Stimulated activated CD8-positive, alpha-beta memory T cell treated with anti-CD3 and anti-CD28 coated beads, Interleukin-2, amount 100 ng/mL, for 48 hours (primary cell): Measurements from ENCODE around the gene WWTR1.

Experiments used
- DNase-seq, 2 donors: peaks; one replicate each; pipeline ENCODE4 v3.0.0-alpha.2; 2020; ENCODE audit warnings: low read depth in 2 of 2

The WWTR1 gene

DNA sequence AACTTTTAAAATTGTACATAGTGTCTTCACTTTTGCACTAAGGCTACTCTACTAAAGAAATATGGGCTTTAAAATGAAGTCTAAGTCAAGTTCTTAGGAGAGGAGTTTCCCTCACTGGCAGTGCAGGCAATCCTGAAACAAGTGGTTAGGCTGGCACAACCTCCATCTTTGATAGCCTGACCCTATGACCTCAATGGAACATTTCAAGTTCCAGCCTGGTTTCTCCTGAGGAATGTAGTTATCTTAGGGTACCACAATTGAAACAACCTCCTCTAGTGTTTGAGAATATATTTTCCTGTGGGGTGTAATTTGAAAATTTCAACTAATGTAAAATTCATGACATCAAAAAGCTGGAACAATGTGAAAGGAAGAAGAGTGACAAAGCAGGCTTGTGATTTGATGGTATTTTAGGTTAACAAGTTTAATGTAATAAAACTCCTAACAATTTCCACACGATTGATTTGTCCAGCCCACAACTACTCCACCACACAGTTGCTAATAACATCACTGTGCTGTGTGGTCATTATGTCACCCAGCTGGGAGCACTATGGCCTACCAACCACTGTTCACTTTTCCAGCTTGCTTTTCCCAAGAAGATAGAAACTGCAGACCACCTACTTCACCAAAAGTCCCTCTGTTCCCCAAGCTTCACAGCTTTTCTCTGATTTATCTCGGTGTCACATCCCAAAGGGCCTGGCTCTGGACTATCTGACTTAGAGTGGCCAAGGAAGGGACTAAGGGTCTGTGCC lies 1.8 kb downstream of the WWTR1 start:
- DNase-seq: no peak

DNA sequence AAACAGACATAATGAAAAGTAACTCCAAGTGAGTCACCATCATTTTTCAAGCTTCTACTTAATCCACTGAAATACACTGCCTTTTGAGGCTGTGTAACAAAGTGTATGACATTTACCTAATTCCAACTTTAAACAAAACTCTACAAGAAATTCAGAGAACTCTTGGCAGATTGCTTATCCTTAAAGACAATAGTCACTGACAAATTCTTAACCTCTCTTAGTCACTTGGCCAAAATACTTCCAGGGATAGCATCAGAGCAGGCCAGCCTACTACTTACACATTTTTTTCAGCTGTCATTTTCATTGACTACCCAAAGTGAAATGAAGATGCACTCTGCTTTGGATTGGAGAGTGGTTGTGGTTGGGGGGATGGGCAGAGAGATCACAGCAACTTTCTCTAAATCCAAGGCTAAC lies 3.6 kb downstream of the WWTR1 start:
- no peak for DNase-seq

DNA sequence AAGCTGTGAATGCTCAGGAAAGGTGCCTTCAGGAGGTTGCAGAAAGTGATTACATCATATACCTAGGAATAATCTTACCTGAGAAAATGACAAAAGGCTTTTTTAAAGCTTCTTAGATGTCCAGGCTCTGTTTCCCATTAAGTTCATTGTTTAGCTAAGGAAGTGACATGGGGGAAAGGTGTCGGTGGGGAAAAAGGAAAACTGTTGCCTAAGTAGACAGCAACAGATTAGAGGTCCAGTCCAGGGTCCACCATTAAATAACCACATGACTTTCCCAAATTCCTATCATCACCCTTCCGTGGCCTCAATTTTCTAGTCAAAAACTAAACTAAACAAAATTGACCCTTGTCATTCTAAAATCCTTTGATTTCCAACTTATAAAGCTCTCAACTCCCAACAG lies 4.3 kb downstream of the WWTR1 start:
- DNase-seq: no peak

DNA sequence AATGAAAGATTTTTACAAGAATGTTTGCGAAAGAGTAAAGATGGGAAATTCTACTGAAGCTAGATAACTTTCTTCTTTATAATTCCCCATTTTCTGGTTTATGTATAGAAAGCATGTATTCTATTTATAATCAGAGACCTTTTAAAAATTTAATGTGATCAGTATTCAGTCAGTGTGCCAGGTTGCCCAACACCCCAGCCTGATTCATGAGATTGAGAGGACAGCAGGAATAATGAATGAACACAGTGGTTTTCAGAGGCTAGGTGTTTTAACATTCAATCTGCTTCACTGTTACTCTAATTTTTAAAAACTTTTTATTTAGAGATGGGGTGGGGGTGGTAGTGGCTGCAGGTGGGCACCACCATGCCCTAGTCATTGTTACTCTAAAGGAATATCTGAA lies 4.7 kb downstream of the WWTR1 start:
- DNase-seq: no peak

DNA sequence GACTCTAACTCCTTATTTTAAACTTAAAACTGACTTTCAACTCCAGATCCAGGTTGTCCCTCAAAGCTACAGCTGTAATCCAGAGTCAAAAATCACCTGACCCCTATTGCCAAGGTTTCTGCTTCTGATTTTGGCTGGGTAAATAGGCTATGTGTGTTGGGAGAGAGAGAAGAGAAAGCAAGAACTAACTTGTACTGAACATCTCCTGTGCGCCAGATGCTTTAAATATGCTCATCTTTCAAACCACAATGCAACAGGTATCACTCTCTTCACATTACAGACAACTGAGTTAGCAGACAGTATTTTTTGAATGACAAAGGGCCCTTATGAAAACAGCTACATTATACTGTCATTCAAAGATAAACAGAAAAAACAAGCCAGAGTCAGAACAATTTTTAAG lies 7.0 kb downstream of the WWTR1 start:
- DNase-seq: no peak

- DNase-seq: no peak
Measured at GRCh38 chr3:149648525-149648924, 9.3 kb downstream of the WWTR1 start.

GRCh38 chr3:149647812-149648211 lies 10.0 kb downstream of the WWTR1 start:
- DNase-seq: no peak

- no peak for DNase-seq
Measured at GRCh38 chr3:149647285-149647684, 10.5 kb downstream of the WWTR1 start.

DNA sequence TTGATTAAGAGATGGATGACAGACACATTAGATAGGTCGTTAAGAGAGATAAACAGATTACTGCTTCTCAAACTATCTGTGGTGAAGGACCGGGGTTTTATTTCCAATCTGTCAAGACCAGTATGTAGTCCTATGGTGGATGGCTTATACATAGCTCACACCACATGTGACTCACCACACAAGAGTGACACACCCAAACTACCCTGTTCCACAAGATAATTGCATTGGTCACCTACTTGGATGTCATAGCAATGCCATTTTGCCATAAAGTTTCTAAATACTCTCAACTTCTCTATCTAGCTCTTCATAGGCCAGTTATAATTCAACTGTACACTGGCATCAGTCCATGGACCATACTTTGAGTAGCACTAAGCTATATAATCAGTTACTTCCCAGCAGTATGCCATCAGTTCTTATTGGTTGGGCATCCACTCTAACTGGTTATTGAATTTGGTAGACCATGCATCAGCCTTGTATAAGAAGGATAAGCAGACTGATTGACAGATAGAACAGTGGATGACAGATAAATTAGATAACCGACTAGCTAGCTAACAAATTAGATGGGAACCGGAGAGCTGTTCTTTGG lies 11.6 kb downstream of the WWTR1 start:
- DNase-seq: no peak

DNA sequence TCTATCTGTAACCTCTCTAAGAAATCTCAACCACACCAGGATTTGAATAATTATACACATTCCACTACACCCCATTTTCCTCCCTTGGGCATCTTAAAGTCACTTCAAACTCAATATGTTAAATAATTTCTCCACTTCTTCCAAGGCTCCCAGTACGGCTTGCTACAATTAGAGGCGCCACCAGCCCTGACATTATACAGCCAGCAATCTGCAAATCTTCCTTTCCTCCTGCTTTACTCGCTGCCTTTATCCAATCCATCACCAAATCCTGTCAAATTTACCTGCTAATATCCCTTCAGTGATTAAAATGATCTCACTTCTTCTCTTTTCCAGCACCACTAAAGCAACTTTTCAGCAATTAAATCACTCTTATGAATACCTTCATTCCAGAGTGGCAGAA lies 13.9 kb downstream of the WWTR1 start:
- no peak for DNase-seq

DNA sequence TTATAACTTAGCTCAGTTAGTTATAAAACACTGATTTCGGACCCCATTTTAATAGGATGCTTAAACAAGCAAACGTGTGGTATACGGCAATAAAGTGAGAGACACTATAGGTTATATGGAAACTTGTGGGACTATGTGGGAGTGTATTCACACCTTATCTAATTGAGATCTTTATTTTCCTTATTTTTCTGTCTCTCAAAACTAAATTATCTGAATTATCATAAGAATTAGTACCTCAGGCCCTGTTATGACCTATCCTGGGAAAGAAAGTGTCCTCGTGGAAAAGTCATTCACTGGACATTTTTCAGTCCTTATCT lies 14.4 kb downstream of the WWTR1 start:
- no peak for DNase-seq

- DNase-seq: no peak
Measured at GRCh38 chr3:149640976-149641728, 16.7 kb downstream of the WWTR1 start.

GRCh38 chr3:149639093-149639486 lies 18.7 kb downstream of the WWTR1 start:
- DNase-seq: no peak

DNA sequence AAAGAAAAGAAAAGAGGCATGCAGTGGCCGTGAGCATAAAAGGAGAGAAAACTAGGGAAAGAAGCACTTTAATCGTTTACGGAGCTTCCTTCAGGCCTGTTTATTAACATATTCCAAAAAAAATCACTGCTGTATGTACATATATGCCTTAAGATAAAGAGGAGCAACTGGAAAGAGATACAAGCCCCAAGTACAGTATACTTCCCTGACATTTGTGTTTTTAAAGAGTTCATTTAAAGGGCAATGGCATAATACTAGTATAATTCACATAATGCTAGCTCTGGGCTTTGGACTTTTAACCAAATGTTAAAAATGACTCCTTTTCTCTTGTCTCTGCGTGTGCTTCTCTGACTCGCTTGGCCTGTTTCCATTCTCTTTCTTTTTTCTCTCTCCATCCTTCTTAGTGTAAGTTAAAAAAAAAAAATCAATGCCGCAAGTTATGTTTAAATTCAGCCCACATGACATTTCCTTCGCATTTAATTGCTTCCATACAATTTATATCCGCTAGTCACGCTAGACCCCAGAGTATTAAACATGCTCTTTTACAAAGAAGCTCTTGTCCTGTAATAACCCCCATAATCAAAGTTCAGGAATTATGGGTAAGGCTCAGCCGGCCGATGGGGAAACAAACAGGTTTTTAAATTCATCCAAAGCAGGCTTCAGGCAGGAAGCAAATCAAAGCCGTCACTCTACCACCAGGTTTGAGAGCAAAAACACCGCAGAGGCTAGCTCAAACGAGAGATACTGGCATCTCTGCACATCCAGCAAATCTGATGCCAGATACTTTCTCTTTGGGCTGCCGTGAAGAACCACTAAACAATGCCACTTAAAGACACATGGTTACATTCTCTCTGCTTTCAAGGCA lies 19.4 kb downstream of the WWTR1 start:
- no peak for DNase-seq

- no peak for DNase-seq
Measured at GRCh38 chr3:149635396-149635795, 22.4 kb downstream of the WWTR1 start.

DNA sequence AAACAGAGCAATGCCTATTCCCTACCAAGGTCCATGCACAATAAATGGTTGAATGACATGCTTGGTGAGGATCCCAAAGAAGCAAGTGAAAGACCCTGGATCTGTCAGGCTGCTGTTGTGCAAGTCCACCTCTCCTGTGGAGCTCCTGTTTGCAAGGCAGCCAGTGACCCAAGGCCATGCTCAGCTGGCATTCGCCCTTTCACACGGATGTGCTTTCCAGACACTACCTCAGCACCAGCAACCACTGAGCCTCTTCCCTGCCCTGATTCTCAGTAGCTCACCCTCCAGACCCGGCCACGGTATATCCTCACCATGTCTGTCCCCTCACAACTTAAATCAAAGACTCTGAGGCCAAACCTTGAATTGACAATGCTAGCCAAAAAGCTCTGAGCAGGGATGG lies 23.3 kb downstream of the WWTR1 start:
- no peak for DNase-seq

DNA sequence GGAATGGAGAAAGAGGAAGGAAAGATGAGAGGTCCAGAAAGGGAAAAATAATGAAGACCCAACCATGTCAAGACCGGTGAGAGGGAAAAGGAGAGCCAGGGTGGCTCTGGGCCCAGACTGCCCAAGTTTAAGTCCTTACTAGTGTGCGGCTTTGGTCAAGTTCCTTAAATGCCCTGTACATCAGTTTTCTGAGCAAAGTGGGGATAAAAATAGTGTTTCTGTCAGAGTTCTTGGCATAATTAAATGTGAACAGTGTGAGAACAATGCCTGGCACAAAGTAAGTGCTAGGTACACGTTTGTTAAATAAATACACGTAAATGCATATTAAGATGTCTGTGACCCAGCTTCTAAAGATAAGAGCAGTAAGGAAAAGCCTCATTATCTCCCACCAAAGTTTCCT lies 23.8 kb downstream of the WWTR1 start:
- no peak for DNase-seq

DNA sequence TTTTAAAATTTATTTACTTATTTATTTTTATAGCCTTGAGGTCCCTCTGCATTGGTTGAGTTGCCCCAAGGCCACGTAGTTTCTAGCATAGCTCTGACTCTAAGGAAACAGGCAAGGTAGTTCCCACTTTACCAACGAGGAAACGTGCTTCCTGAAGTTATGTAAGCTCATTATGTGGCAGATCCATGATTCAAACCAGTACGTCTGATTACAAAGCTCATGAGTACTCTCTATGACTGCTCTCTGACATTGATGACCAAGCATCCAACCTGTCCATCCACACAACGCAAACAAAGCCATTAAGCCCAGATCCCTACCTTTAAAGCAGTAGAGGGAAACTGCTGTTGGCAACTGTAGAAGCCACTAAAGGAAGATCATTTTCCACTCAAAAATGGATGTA lies 25.6 kb downstream of the WWTR1 start:
- DNase-seq: no peak

DNA sequence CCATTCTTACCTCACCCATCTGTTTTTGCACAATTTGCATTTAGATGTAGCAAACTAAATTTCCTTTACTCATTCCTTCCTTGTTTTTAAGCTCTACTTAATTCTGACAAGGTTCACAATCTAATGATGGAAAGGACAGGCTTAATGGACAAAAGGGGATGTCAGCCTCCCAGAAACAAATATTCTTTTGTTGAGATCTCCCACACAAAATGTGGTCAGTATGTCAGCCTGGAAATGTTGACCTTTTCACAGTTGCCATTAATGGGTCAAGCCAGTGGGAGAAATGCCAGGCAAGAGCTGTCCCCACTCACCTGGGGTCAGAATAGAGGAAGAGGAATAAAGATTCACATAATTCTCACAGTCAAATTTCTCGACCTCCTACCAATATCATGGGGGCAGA lies 27.0 kb downstream of the WWTR1 start:
- DNase-seq: no peak

DNA sequence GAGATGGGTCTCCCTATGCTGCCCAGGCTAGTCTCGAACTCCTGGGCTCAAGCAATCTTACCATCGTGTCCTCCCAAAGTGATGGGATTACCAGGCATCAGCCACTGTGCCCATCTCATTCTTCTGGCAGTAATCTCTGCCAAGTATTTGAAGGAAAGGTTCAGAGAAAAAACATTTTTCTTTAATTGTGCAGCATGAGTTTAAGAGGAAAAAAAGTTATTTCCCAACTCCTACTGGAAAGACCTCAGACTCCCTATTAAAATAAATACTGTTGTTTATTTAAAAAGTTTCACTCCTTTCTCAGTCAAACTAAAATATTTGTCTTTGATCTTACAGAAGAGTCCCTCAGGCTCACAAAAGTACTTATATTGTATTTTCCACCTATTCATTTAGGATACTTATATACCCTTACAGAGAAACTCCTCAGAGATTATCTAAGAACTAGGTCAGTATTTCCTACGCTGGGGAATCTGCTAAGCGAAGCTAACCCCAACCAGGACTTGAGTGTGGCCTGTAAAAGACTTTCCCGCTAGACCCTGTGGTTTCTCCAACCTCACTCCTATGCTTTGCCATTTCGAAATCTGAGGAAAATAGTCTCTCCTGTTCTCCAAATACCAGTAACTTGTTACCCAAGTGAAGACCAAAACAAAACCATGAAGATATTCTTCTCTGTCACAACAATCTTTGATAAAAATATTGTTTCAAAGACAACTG lies 28.7 kb downstream of the WWTR1 start:
- no peak for DNase-seq

DNA sequence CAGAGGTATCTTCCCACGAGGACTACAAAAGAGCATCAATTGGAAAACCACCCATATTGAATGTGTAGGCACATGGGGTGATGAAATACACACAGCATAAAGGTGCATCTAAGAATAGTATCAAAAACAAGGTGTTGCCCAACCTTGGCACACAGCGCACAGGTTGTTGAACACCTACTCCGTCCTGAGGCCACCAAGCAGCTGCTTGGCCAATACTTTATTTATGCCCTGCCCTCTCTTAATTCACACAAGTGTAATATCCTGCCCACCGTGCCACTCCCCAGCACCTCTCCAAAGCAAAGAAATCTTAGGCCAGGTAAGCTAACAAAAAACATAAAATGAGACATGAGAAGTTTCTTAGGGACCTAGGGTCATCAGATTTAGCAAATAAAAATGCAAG lies 31.2 kb downstream of the WWTR1 start:
- DNase-seq: no peak

DNA sequence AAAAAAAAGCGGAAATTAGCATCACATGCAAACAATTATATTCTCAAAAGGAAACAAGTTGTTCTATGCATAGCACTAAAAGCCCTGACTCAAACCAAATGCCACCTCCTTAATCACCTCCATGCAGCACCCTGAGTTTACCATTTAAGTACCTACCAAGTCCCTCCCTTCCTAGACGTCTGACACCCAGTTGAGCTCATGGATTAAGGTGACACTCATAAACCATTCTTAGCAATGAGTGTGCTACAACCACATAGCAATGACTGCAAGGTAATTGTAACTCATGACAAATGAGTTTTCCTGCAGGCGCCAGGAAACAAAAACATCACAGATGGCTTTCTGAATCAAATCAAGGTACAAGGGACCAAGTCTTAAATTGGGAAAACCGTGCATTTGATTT lies 32.0 kb downstream of the WWTR1 start:
- DNase-seq: no peak
